Caco-2 (cell line): ENCODE measurements around the gene COQ8A. TPM values are rescaled to one million over a fixed set of nuclear protein-coding genes. Genes with fewer than 3 reads are reported as not detected.

Experiments
- BruUV-seq: library from RNA; stranded (reverse); fragments of 400-500 nt; replicated peaks from 2 replicates; lab custom pipeline; 2021; lab: Mats Ljungman, UMichigan
- CTCF ChIA-PET: fragments of 300-600 bp; sonication (Branson Sonifier 250); formaldehyde crosslinking; loops from one replicate; lab custom pipeline; 2022; ENCODE audit warnings: antibody characterized with exemption; lab: Charles Lee
- POLR2A ChIA-PET: fragments of 300-600 bp; sonication (Branson Sonifier 250); formaldehyde crosslinking; loops from one replicate; lab custom pipeline; 2022; ENCODE audit warnings: antibody characterized with exemption; lab: Charles Lee
- DNase-seq, 2 experiments: peaks; one replicate each; pipeline versions ENCODE4 v3.0.0 to v3.0.0-alpha.2; 2020 to 2022
- H3K27me3 ChIP-seq: replicated peaks from 2 replicates; pipeline ENCODE4 v1.6.0; 2011; ENCODE audit warnings: low read length; ENCODE audit not compliant: control insufficient read depth, insufficient read depth
- H3K36me3 ChIP-seq: 2 replicates; pipeline ENCODE4 v1.5.1; 2011; ENCODE audit warnings: low read length; ENCODE audit not compliant: control insufficient read depth, insufficient read depth
- H3K4me1 ChIP-seq: fragments of 250-450 bp; sonication (Bioruptor Pico); 2 replicates; pipeline ENCODE4 v1.5.1; 2020; ENCODE audit warnings: mild to moderate bottlenecking
- H3K4me3 ChIP-seq: 2 replicates; pipeline ENCODE4 v1.5.1; 2011; ENCODE audit warnings: low read depth, mild to moderate bottlenecking, control low read depth, low read length
- H3K9me3 ChIP-seq: fragments of 250-450 bp; sonication (Bioruptor Pico); 2 replicates; pipeline ENCODE4 v1.5.1; 2020; ENCODE audit warnings: mild to moderate bottlenecking, moderate library complexity
- H3K27ac Mint-ChIP-seq: one replicate; pipeline ENCODE4 v1.8.0; 2022; ENCODE audit warnings: mixed read lengths; ENCODE audit not compliant: unreplicated experiment
- H3K27me3 Mint-ChIP-seq: one replicate; pipeline ENCODE4 v1.8.0; 2022; ENCODE audit warnings: mixed read lengths; ENCODE audit not compliant: insufficient read depth, unreplicated experiment
- H3K36me3 Mint-ChIP-seq: one replicate; pipeline ENCODE4 v1.8.0; 2022; ENCODE audit warnings: mild to moderate bottlenecking, mixed read lengths; ENCODE audit not compliant: insufficient read depth, unreplicated experiment
- H3K4me1 Mint-ChIP-seq: one replicate; pipeline ENCODE4 v1.8.0; 2022; ENCODE audit warnings: low read depth, mixed read lengths; ENCODE audit not compliant: unreplicated experiment
- H3K4me3 Mint-ChIP-seq: one replicate; pipeline ENCODE4 v1.8.0; 2022; ENCODE audit warnings: mild to moderate bottlenecking, moderate library complexity, mixed read lengths; ENCODE audit not compliant: unreplicated experiment
- H3K9me3 Mint-ChIP-seq: one replicate; pipeline ENCODE4 v1.8.0; 2022; ENCODE audit warnings: mixed read lengths; ENCODE audit not compliant: unreplicated experiment
- intact Hi-C: fragments of 100-400 bp; cut with micrococcal nuclease; formaldehyde crosslinking; loops from one replicate; pipeline ENCODE4 v1.10.0; 2022; ENCODE audit not compliant: unreplicated experiment
- total RNA-seq: library from RNA; stranded (reverse); gene quantifications from 2 replicates; pipeline ENCODE4 v1.2.3, GENCODE V29; 2022
- TF ChIP-seq, protein P1 (sequence below), 2 experiments: fragments of 200-600 bp in 1 of 2; IDR thresholded peaks; 1 replicate in 1 of 2; 2 replicates in 1 of 2; pipeline versions ENCODE4 v1.5.1 to v1.8.0; 2011 to 2022; ENCODE audit warnings: antibody characterized with exemption in 1 of 2, control low read depth in 1 of 2, inconsistent platforms in 1 of 2, low read depth in 1 of 2, low read length in 1 of 2, mild to moderate bottlenecking in 1 of 2, moderate library complexity in 1 of 2; ENCODE audit not compliant: insufficient read depth in 1 of 2, severe bottlenecking in 1 of 2, unreplicated experiment in 1 of 2

COQ8A gene
- total RNA-seq, 1 experiment from 2014 or later: 50.0 TPM

DNA sequence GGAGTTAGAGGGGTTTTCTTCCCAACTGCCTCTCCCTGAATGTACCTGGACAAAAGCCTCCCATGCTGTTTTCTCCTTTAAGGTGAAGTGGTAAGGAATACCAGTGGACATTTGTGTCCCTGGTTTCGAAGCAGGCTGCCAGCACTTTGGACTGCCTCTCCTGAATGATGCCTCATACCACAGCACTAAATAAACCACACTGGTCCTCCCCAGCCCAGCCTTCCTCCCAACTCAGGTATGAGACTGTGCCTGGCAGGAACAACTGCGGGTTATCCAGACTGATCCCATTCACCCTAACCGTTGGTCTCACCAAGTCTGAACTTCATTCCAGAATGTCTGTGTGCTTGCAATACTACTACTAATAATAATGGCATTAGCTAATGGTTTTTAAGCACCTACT lies 9.3 kb downstream of the COQ8A start:
- Histone ChIP-seq H3K27me3 (no peaks in the 10 kb centered on the region), H3K36me3 (peaks cover under 1% of the 10 kb centered on the region; the same call in 1 of the 2 replicates), H3K4me1 (peaks cover 19% of the 10 kb centered on the region), H3K9me3 (no peaks in the 10 kb centered on the region), H3K4me3 (no peak overlapping the region)
- no peak overlapping the region for H3K27ac Mint-ChIP-seq
- H3K36me3 Mint-ChIP-seq: peaks cover 7% of the 10 kb centered on the region
- POLR2A ChIA-PET: no interaction called here
- no peak for DNase-seq
- H3K27me3 Mint-ChIP-seq: no peaks in the 10 kb centered on the region
- intact Hi-C loops: loop anchor here (5.0 kb wide), 1 partner anchor 38 kb away; no protein-coding TSS in a partner anchor
- H3K9me3 Mint-ChIP-seq: no peaks in the 10 kb centered on the region
- H3K4me1 Mint-ChIP-seq: peaks cover 24% of the 10 kb centered on the region
- TF ChIP-seq, protein P1, sequence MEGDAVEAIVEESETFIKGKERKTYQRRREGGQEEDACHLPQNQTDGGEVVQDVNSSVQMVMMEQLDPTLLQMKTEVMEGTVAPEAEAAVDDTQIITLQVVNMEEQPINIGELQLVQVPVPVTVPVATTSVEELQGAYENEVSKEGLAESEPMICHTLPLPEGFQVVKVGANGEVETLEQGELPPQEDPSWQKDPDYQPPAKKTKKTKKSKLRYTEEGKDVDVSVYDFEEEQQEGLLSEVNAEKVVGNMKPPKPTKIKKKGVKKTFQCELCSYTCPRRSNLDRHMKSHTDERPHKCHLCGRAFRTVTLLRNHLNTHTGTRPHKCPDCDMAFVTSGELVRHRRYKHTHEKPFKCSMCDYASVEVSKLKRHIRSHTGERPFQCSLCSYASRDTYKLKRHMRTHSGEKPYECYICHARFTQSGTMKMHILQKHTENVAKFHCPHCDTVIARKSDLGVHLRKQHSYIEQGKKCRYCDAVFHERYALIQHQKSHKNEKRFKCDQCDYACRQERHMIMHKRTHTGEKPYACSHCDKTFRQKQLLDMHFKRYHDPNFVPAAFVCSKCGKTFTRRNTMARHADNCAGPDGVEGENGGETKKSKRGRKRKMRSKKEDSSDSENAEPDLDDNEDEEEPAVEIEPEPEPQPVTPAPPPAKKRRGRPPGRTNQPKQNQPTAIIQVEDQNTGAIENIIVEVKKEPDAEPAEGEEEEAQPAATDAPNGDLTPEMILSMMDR (IDR thresholded peaks at IDR 0.05; ENCODE audit: insufficient read depth in 1 of 2, low read depth in 1 of 2, low read length in 1 of 2, severe bottlenecking in 1 of 2, unreplicated experiment in 1 of 2): no peak
- no TSS peak for BruUV-seq
- CTCF ChIA-PET: no interaction called here
- no peak overlapping the region for H3K4me3 Mint-ChIP-seq

- H3K4me3 Mint-ChIP-seq: no peak overlapping the region
- ChIA-PET POLR2A (no interaction called here), CTCF (no interaction called here)
- H3K27me3 ChIP-seq: no peaks in the 10 kb centered on the region
- no peak overlapping the region for H3K27ac Mint-ChIP-seq
- BruUV-seq: no TSS peak
- TF ChIP-seq, protein P1 (IDR thresholded peaks at IDR 0.05; ENCODE audit: insufficient read depth in 1 of 2, low read depth in 1 of 2, low read length in 1 of 2, severe bottlenecking in 1 of 2, unreplicated experiment in 1 of 2): no peak
- no peaks in the 10 kb centered on the region for H3K27me3 Mint-ChIP-seq
- H3K36me3 Mint-ChIP-seq: no peaks in the 10 kb centered on the region
- intact Hi-C loops: no loop called here
- peaks cover 15% of the 10 kb centered on the region for H3K4me1 Mint-ChIP-seq
- no peaks in the 10 kb centered on the region for H3K9me3 Mint-ChIP-seq
- H3K4me3 ChIP-seq: no peak overlapping the region
- no peak for DNase-seq
- peaks cover 12% of the 10 kb centered on the region for H3K4me1 ChIP-seq
- H3K9me3 ChIP-seq: no peaks in the 10 kb centered on the region
- H3K36me3 ChIP-seq: peaks cover 1% of the 10 kb centered on the region; the same call in 1 of the 2 replicates
Observed at GRCh38 chr1:226950316-226950715, 10.2 kb downstream of the COQ8A start.

DNA sequence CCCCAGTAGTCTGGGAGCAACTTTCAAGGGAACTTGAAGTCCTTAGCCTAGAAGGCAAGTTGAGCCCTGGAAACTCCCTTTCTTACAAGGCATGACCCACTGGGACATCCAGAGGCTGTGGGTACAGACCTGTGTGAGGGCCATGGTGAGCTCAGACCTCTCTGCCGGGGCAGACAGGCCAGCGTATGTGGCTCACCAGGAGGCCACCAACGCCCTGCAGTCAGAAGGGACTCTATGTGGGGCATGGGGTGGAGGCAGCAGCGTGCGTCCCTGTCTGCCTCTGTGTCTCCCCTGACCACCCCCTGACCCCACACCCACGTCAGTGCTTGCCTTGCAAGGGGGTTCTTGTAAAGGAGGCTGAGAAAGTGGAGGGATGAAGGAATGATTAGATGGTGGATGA lies 10.8 kb downstream of the COQ8A start:
- Mint-ChIP-seq H3K36me3 (no peaks in the 10 kb centered on the region), H3K27ac (no peak overlapping the region), H3K4me1 (peaks cover 9% of the 10 kb centered on the region), H3K4me3 (no peak overlapping the region), H3K9me3 (no peaks in the 10 kb centered on the region), H3K27me3 (no peaks in the 10 kb centered on the region)
- TF ChIP-seq, protein P1 (IDR thresholded peaks at IDR 0.05; ENCODE audit: insufficient read depth in 1 of 2, low read depth in 1 of 2, low read length in 1 of 2, severe bottlenecking in 1 of 2, unreplicated experiment in 1 of 2): no peak
- Histone ChIP-seq H3K9me3 (no peaks in the 10 kb centered on the region), H3K4me3 (no peak overlapping the region), H3K27me3 (no peaks in the 10 kb centered on the region), H3K36me3 (peaks cover 1% of the 10 kb centered on the region; the same call in 1 of the 2 replicates), H3K4me1 (peaks cover 7% of the 10 kb centered on the region)
- POLR2A ChIA-PET: no interaction called here
- no TSS peak for BruUV-seq
- no peak for DNase-seq
- CTCF ChIA-PET: no interaction called here
- intact Hi-C loops: no loop called here
